HCT116 (cell line): ENCODE measurements around the gene CIITA. TPM values are rescaled to one million over a fixed set of nuclear protein-coding genes. Genes with fewer than 3 reads are reported as not detected.

Source experiments
- ATAC-seq: fragments of 200-7000 bp; cut with Tn5 transposase; 2 replicates; pipeline ENCODE4 v1.9.1; 2020; ENCODE audit warnings: mild to moderate bottlenecking, moderate library complexity
- BruUV-seq: library from RNA; stranded (reverse); fragments of 400-500 nt; replicated peaks from 2 replicates; lab custom pipeline; 2021; lab: Mats Ljungman, UMichigan
- CTCF ChIA-PET: fragments of 300-600 bp; sonication (Branson Sonifier 250); formaldehyde crosslinking; loops from one replicate; lab custom pipeline; 2021; ENCODE audit warnings: antibody characterized with exemption; lab: Charles Lee
- POLR2A ChIA-PET: fragments of 300-600, 350-600 bp; sonication (Branson Sonifier 250); formaldehyde crosslinking; loops from one replicate; lab custom pipeline; 2021; ENCODE audit warnings: antibody characterized with exemption; lab: Charles Lee
- RAD21 ChIA-PET, 2 experiments: fragments of 300-600 bp; sonication (Branson Sonifier 250); formaldehyde crosslinking; loops; one replicate each; lab custom pipeline; 2023; ENCODE audit warnings: low total read pairs in 2 of 2; ENCODE audit not compliant: uncharacterized antibody in 2 of 2, unreplicated experiment in 2 of 2, low non-redundant PET in 1 of 2; lab: Charles Lee
- DNase-seq: peaks from one replicate; pipeline ENCODE4 v3.0.0-alpha.2; 2010; ENCODE audit warnings: low read depth, low spot score
- H2AFZ ChIP-seq: fragments of 200-600 bp; shearing (Covaris generic), sonication (generic); 2 replicates; pipeline ENCODE4 v1.6.1; 2017; ENCODE audit warnings: low read depth, mixed run types, mixed read lengths, antibody characterized with exemption, low read length; ENCODE audit not compliant: poor library complexity, severe bottlenecking
- H3K27ac ChIP-seq: 2 replicates; pipeline ENCODE4 v1.5.1; 2012; ENCODE audit warnings: low read depth, low read length
- H3K27me3 ChIP-seq: fragments of 200-600 bp; sonication (generic); 2 replicates; pipeline ENCODE4 v1.6.1; 2016; ENCODE audit warnings: mixed run types, low read length, mixed read lengths; ENCODE audit not compliant: insufficient read depth
- H3K36me3 ChIP-seq, 2 experiments: fragments of 200-500 bp in 1 of 2; fragments of 200-600 bp in 1 of 2; sonication (Bioruptor generic) in 1 of 2; sonication (generic) in 1 of 2; 2 replicates each; pipeline versions ENCODE4 v1.5.1 to v1.6.1; 2014 to 2016; ENCODE audit warnings: low read length in 2 of 2, inconsistent platforms in 1 of 2, mixed read lengths in 1 of 2, mixed run types in 1 of 2; ENCODE audit not compliant: insufficient read depth in 2 of 2, control insufficient read depth in 1 of 2
- H3K4me1 ChIP-seq, 2 experiments: fragments of 200-600 bp in 1 of 2; sonication (generic) in 1 of 2; 2 replicates each; pipeline versions ENCODE4 v1.5.1 to v1.6.1; 2012 to 2017; ENCODE audit warnings: low read length in 2 of 2, inconsistent platforms in 1 of 2, mild to moderate bottlenecking in 1 of 2, mixed read lengths in 1 of 2, mixed run types in 1 of 2, moderate library complexity in 1 of 2; ENCODE audit not compliant: insufficient read depth in 2 of 2, control insufficient read depth in 1 of 2
- H3K4me2 ChIP-seq: fragments of 200-600 bp; sonication (generic); 2 replicates; pipeline ENCODE4 v1.6.1; 2017; ENCODE audit warnings: mixed run types, low read length, mixed read lengths
- H3K4me3 ChIP-seq, 2 experiments: fragments of 200-600 bp in 1 of 2; sonication (generic) in 1 of 2; replicated peaks in 1 of 2; 2 replicates each; pipeline ENCODE4 v1.5.1; 2011 to 2016; ENCODE audit warnings: low read length in 2 of 2, control low read depth in 1 of 2, low read depth in 1 of 2, mild to moderate bottlenecking in 1 of 2, mixed read lengths in 1 of 2, mixed run types in 1 of 2
- H3K79me2 ChIP-seq: fragments of 200-600 bp; sonication (generic); 2 replicates; pipeline ENCODE4 v1.6.1; 2017; ENCODE audit warnings: mild to moderate bottlenecking, mixed run types, low read length, moderate library complexity, mixed read lengths; ENCODE audit not compliant: insufficient read depth
- H3K9ac ChIP-seq: fragments of 200-600 bp; sonication (generic); 2 replicates; pipeline ENCODE4 v1.6.1; 2016; ENCODE audit warnings: low read length, mixed read lengths
- H3K9me2 ChIP-seq: fragments of 200-600 bp; sonication (generic), shearing (Covaris generic); 2 replicates; pipeline ENCODE4 v1.6.1; 2017; ENCODE audit warnings: mixed run types, mild to moderate bottlenecking, moderate library complexity; ENCODE audit not compliant: insufficient read depth
- H3K9me3 ChIP-seq, 2 experiments: fragments of 200-500 bp in 1 of 2; fragments of 200-600 bp in 1 of 2; sonication (Bioruptor generic) in 1 of 2; sonication (generic) in 1 of 2; 2 replicates each; pipeline ENCODE4 v1.6.1; 2014 to 2017; ENCODE audit warnings: low read length in 2 of 2, mixed read lengths in 2 of 2, inconsistent platforms in 1 of 2, low read depth in 1 of 2, mild to moderate bottlenecking in 1 of 2, mixed run types in 1 of 2, moderate library complexity in 1 of 2; ENCODE audit not compliant: control insufficient read depth in 1 of 2, insufficient read depth in 1 of 2
- H4K20me1 ChIP-seq: fragments of 200-600 bp; sonication (generic), shearing (Covaris generic); 2 replicates; pipeline ENCODE4 v1.6.1; 2017; ENCODE audit warnings: mixed run types, mild to moderate bottlenecking, moderate library complexity; ENCODE audit not compliant: insufficient read depth
- CBX3 ChIP-seq: IDR thresholded peaks from 2 replicates; pipeline ENCODE4 v1.6.1; 2012; ENCODE audit warnings: low read depth
- CEBPB ChIP-seq: IDR thresholded peaks from 2 replicates; pipeline ENCODE4 v1.6.1; 2012; ENCODE audit warnings: low read depth
- EGR1 ChIP-seq: IDR thresholded peaks from 2 replicates; pipeline ENCODE4 v1.6.1; 2012; ENCODE audit warnings: low read depth
- ELF1 ChIP-seq: IDR thresholded peaks from 2 replicates; pipeline ENCODE4 v1.6.1; 2012; ENCODE audit warnings: low read depth, borderline replicate concordance
- EZH2 ChIP-seq: fragments of 200-600 bp; sonication (generic); IDR thresholded peaks from 2 replicates; pipeline ENCODE4 v1.6.1; 2017; ENCODE audit warnings: antibody characterized with exemption, mixed run types
- EZH2phosphoT487 ChIP-seq: fragments of 200-600 bp; IDR thresholded peaks from 2 replicates; pipeline ENCODE4 v1.6.1; 2018; ENCODE audit warnings: antibody characterized with exemption, borderline replicate concordance
- FOSL1 ChIP-seq: IDR thresholded peaks from 2 replicates; pipeline ENCODE4 v1.6.1; 2012; ENCODE audit warnings: low read depth
- JUND ChIP-seq: IDR thresholded peaks from 2 replicates; pipeline ENCODE4 v1.6.1; 2012
- POLR2AphosphoS5 ChIP-seq: IDR thresholded peaks from 2 replicates; pipeline ENCODE4 v1.6.1; 2011; ENCODE audit warnings: mild to moderate bottlenecking, low read depth, low read length, moderate library complexity
- RAD21 ChIP-seq: IDR thresholded peaks from 2 replicates; pipeline ENCODE4 v1.6.1; 2012; ENCODE audit warnings: low read depth, mild to moderate bottlenecking
- SIN3A ChIP-seq: IDR thresholded peaks from 2 replicates; pipeline ENCODE4 v1.6.1; 2012; ENCODE audit warnings: low read depth
- SP1 ChIP-seq: IDR thresholded peaks from 2 replicates; pipeline ENCODE4 v1.6.1; 2012; ENCODE audit warnings: low read depth
- SRF ChIP-seq: IDR thresholded peaks from 2 replicates; pipeline ENCODE4 v1.6.1; 2012; ENCODE audit warnings: low read depth
- YY1 ChIP-seq: IDR thresholded peaks from 2 replicates; pipeline ENCODE4 v1.6.1; 2011; ENCODE audit warnings: low read length, low read depth, moderate library complexity, mild to moderate bottlenecking; ENCODE audit not compliant: insufficient replicate concordance; ENCODE audit errors: extremely low read depth
- intact Hi-C: fragments of 100-400 bp; cut with micrococcal nuclease; formaldehyde crosslinking; loops from 2 replicates; pipeline ENCODE4 v1.10.0; 2022
- total RNA-seq: library from RNA; stranded (reverse); gene quantifications from one replicate; pipeline ENCODE4 v1.2.1, GENCODE V29; 2021; ENCODE audit not compliant: unreplicated experiment
- TF ChIP-seq, protein P1 (sequence below): IDR thresholded peaks from 2 replicates; pipeline ENCODE4 v1.6.1; 2011; ENCODE audit warnings: mild to moderate bottlenecking, low read length, moderate library complexity; ENCODE audit not compliant: insufficient replicate concordance; ENCODE audit errors: extremely low read depth
- TF ChIP-seq, protein P2 (sequence below): IDR thresholded peaks from 2 replicates; pipeline ENCODE4 v1.6.1; 2012; ENCODE audit warnings: low read depth

The CIITA gene
- total RNA-seq, 1 experiment from 2014 or later, result 0.25 TPM

DNA sequence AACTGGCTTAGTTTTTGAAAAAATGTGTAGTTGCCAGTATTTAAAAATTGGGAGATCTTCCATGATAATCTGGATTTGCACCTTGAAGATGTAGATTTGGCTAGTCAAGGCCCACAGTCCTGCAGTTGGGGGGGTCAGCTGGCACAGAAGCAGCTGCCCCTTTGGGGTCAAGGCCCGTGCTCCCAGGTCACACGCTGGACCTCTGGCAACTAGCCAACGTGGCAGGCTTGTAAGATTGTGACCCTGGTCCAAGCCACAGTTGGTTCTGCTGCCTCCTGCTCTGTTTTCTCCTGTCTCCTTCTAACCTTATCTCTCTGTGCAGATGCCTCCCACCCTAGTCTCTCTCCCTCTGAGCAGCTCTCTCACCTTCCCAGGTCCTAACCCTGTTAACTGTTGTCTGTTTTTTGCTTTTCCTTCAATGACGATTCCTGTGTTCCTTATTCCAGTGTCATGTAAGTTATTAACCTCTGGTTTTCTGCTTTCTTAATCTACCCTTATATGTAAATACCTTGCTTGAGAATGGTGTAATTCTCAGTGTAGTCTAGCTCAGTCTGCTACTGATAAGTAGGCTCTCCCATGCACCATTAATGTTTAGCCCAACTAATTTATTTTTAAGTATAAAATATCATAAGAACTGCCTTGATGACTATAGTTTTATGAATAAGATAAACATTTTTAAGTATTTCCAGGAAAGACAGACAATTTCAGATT is 95.3 kb downstream of the CIITA start:
- intact Hi-C loops, result loop anchor here (5.0 kb wide), 1 partner anchor 840 kb away; no protein-coding TSS in a partner anchor
- H3K27me3 ChIP-seq, result no peaks in the 10 kb centered on the region
- H3K27ac ChIP-seq, result no peak overlapping the region
- no peak for DNase-seq
- CTCF ChIA-PET, result interaction anchor here (1.2 to 2.5 kb wide), 3 partner anchors 284 to 384 kb away, joined by 3 to 18 read pairs (median 5); partner anchors contain the start of gene SOCS1
- peaks cover 2 to 14% of the 10 kb centered on the region in 2 experiments; a peak in 1 of 4 replicates for H3K36me3 ChIP-seq
- POLR2A ChIA-PET, result interaction anchor here (1.2 kb wide), 1 partner anchor 284 kb away, joined by 5 read pairs; the partner anchor contains the start of gene SOCS1
- no peaks in the 10 kb centered on the region for H4K20me1 ChIP-seq
- H3K4me1 ChIP-seq, result no peaks in the 10 kb centered on the region; a peak in 1 of 4 replicates
- H3K9me2 ChIP-seq, result no peaks in the 10 kb centered on the region
- no peak overlapping the region for H3K9ac ChIP-seq
- no peak overlapping the region for H3K4me3 ChIP-seq
- H3K79me2 ChIP-seq, result no peaks in the 10 kb centered on the region
- H2AFZ ChIP-seq, result no peak overlapping the region
- H3K9me3 ChIP-seq, result no peaks in the 10 kb centered on the region
- BruUV-seq, result no TSS peak
- TF ChIP-seq POLR2AphosphoS5 (no peak), SIN3A (no peak), ELF1 (no peak), RAD21 (no peak), EZH2 (no peak), EGR1 (no peak), SP1 (no peak), CEBPB (no peak), CBX3 (no peak), JUND (no peak), EZH2phosphoT487 (no peak), YY1 (no peak), FOSL1 (no peak), SRF (no peak)
- TF ChIP-seq, protein P1, sequence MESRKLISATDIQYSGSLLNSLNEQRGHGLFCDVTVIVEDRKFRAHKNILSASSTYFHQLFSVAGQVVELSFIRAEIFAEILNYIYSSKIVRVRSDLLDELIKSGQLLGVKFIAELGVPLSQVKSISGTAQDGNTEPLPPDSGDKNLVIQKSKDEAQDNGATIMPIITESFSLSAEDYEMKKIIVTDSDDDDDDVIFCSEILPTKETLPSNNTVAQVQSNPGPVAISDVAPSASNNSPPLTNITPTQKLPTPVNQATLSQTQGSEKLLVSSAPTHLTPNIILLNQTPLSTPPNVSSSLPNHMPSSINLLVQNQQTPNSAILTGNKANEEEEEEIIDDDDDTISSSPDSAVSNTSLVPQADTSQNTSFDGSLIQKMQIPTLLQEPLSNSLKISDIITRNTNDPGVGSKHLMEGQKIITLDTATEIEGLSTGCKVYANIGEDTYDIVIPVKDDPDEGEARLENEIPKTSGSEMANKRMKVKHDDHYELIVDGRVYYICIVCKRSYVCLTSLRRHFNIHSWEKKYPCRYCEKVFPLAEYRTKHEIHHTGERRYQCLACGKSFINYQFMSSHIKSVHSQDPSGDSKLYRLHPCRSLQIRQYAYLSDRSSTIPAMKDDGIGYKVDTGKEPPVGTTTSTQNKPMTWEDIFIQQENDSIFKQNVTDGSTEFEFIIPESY, result no peak
- TF ChIP-seq, protein P2, sequence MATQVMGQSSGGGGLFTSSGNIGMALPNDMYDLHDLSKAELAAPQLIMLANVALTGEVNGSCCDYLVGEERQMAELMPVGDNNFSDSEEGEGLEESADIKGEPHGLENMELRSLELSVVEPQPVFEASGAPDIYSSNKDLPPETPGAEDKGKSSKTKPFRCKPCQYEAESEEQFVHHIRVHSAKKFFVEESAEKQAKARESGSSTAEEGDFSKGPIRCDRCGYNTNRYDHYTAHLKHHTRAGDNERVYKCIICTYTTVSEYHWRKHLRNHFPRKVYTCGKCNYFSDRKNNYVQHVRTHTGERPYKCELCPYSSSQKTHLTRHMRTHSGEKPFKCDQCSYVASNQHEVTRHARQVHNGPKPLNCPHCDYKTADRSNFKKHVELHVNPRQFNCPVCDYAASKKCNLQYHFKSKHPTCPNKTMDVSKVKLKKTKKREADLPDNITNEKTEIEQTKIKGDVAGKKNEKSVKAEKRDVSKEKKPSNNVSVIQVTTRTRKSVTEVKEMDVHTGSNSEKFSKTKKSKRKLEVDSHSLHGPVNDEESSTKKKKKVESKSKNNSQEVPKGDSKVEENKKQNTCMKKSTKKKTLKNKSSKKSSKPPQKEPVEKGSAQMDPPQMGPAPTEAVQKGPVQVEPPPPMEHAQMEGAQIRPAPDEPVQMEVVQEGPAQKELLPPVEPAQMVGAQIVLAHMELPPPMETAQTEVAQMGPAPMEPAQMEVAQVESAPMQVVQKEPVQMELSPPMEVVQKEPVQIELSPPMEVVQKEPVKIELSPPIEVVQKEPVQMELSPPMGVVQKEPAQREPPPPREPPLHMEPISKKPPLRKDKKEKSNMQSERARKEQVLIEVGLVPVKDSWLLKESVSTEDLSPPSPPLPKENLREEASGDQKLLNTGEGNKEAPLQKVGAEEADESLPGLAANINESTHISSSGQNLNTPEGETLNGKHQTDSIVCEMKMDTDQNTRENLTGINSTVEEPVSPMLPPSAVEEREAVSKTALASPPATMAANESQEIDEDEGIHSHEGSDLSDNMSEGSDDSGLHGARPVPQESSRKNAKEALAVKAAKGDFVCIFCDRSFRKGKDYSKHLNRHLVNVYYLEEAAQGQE, result no peak
- TF ChIP-seq, all 23 proteins: peak for 0
- RAD21 ChIA-PET, result interaction anchor here in 1 of 2 experiments (2.7 kb wide), 1 partner anchor 284 kb away, joined by 19 read pairs; the partner anchor contains the start of gene SOCS1
- no peak overlapping the region for H3K4me2 ChIP-seq
- no peak for ATAC-seq
